Measurements from ENCODE around the gene DISP2. TPM values are rescaled to one million over a fixed set of nuclear protein-coding genes. Genes with fewer than 3 reads are reported as not detected.

DISP2 gene
- total and polyA plus RNA-seq, 2 of the 8 experiments (the other 6 are each of a cell fraction or from before 2014, with no cell fraction given) = 0.45 to 1.2 TPM

- Histone ChIP-seq H3K36me3 (ENCODE audit: control insufficient read depth in 2 of 4, insufficient read depth in 4 of 4, low read length in 3 of 4) (no peaks in the 10 kb centered on the region), H3K4me3 (ENCODE audit: extremely low read depth in 1 of 4, insufficient read depth in 2 of 4, low read depth in 3 of 4, low read length in 4 of 4) (no peak overlapping the region), H2BK120ac (replicated peaks; ENCODE audit: low read depth, low read length) (no peak overlapping the region), H3K9ac (replicated peaks in 1 of 4; ENCODE audit: extremely low read depth in 1 of 4, low read depth in 3 of 4, low read length in 3 of 4) (no peak overlapping the region), H2AFZ (ENCODE audit: low read length) (no peak overlapping the region), H3K4ac (replicated peaks; ENCODE audit: insufficient read length, low read depth, low read length) (no peak overlapping the region), H3K4me2 (ENCODE audit: insufficient read depth in 1 of 2, low read depth in 2 of 2, low read length in 2 of 2) (no peak overlapping the region), H3K79me1 (ENCODE audit: low read depth, low read length) (no peaks in the 10 kb centered on the region), H3K27ac (ENCODE audit: low read depth, low read length) (no peak overlapping the region), H3K4me1 (replicated peaks in 1 of 4; ENCODE audit: control insufficient read depth in 3 of 4, insufficient read depth in 4 of 4, low read length in 3 of 4) (peaks cover 0 to 6% (median 4%) of the 10 kb centered on the region in 4 experiments; a peak in 3 of 7 replicates), H3K9me3 (ENCODE audit: insufficient read depth in 2 of 2, low read depth in 1 of 2, low read length in 1 of 2) (peaks cover 0 to 8% of the 10 kb centered on the region in 2 experiments; a peak in 1 of 4 replicates), H3K79me2 (ENCODE audit: control insufficient read depth in 1 of 2, insufficient read depth in 2 of 2, low read length in 2 of 2) (no peaks in the 10 kb centered on the region), H2BK20ac (ENCODE audit: low read length) (no peak overlapping the region), H3K23me2 (ENCODE audit: low read depth, low read length) (peaks cover 1% of the 10 kb centered on the region), H4K91ac (replicated peaks; ENCODE audit: insufficient read length, low read length) (no peak overlapping the region), H2BK5ac (ENCODE audit: low read depth, low read length) (no peak overlapping the region), H4K5ac (ENCODE audit: insufficient read length, low read depth, low read length) (no peak overlapping the region), H3K14ac (ENCODE audit: insufficient read length) (no peak overlapping the region), H2BK15ac (ENCODE audit: low read length) (no peak overlapping the region), H2BK12ac (ENCODE audit: low read depth, low read length) (no peak overlapping the region), H3K27me3 (replicated peaks in 1 of 4; ENCODE audit: control insufficient read depth in 3 of 4, extremely low read depth in 1 of 4, insufficient read depth in 3 of 4, low read length in 3 of 4) (peaks cover 5 to 27% (median 23%) of the 10 kb centered on the region in 4 experiments), H3K18ac (ENCODE audit: extremely low read depth, low read length) (no peak overlapping the region), H2AK5ac (ENCODE audit: low read depth, low read length) (no peak overlapping the region), H4K20me1 (replicated peaks in 1 of 2; ENCODE audit: control insufficient read depth in 1 of 2, insufficient read depth in 2 of 2, low read length in 2 of 2) (peaks cover 0 to 1% of the 10 kb centered on the region in 2 experiments), H3K56ac (replicated peaks; ENCODE audit: insufficient read length, low read depth, low read length) (no peak overlapping the region), H4K8ac (ENCODE audit: extremely low read depth, insufficient read depth, low read length) (no peak overlapping the region), H3K23ac (ENCODE audit: insufficient read length) (no peak overlapping the region)
- DNase-seq (ENCODE audit: low read depth in 1 of 2, low spot score in 2 of 2) (no peak), FAIRE-seq (no peak)
- 88% methylated on average over 11 of the region's 11 CpGs; no CpG with 5 or more reads in 1 of the 2 experiments for WGBS, 2 experiments (ENCODE audit: extremely low coverage in 1 of 2, insufficient coverage in 1 of 2, insufficient read length in 1 of 2, insufficient replicate concordance in 2 of 2, low coverage in 1 of 2, low lambda C conversion rate in 2 of 2, missing lambda C conversion rate in 1 of 2)
- ChIA-PET POLR2A (ENCODE audit: partially characterized antibody) (interaction anchor here (0.7 to 4.1 kb wide), 5 partner anchors 16 to 91 kb away, joined by 3 to 22 read pairs (median 3); partner anchors contain the start of genes IVD and KNSTRN), CTCF (ENCODE audit: partially characterized antibody) (interaction anchor here (0.7 to 13.4 kb wide), 15 partner anchors 10 to 111 kb away, joined by 3 to 452 read pairs (median 5); partner anchors contain the start of genes CCDC9B, DISP2 and PHGR1)
- TF ChIP-seq SRF (IDR thresholded peaks at IDR 0.05; ENCODE audit: low read depth, low read length) (no peak), NANOG (IDR thresholded peaks at IDR 0.05; ENCODE audit: insufficient read depth, low read depth, low read length, poor library complexity, severe bottlenecking) (no peak), SAP30 (IDR thresholded peaks at IDR 0.05; ENCODE audit: insufficient read depth, insufficient replicate concordance, low read length) (no peak), EZH2 (IDR thresholded peaks at IDR 0.05; ENCODE audit: low read depth, low read length, severe bottlenecking) (no peak)
These were observed 7.8 kb downstream of the DISP2 start for GRCh38 chr15:40365624-40366456.

Measured in H1 (cell line).